HUDEP-2 (cell line): ENCODE results near the gene UGT1A9.

Source experiments
- DNase-seq, 76 experiments: peaks; one replicate each; lab custom pipeline; 2025; ENCODE audit not compliant: unreplicated experiment in 76 of 76; lab: John Stamatoyannopoulos, UW

The UGT1A9 gene

DNA sequence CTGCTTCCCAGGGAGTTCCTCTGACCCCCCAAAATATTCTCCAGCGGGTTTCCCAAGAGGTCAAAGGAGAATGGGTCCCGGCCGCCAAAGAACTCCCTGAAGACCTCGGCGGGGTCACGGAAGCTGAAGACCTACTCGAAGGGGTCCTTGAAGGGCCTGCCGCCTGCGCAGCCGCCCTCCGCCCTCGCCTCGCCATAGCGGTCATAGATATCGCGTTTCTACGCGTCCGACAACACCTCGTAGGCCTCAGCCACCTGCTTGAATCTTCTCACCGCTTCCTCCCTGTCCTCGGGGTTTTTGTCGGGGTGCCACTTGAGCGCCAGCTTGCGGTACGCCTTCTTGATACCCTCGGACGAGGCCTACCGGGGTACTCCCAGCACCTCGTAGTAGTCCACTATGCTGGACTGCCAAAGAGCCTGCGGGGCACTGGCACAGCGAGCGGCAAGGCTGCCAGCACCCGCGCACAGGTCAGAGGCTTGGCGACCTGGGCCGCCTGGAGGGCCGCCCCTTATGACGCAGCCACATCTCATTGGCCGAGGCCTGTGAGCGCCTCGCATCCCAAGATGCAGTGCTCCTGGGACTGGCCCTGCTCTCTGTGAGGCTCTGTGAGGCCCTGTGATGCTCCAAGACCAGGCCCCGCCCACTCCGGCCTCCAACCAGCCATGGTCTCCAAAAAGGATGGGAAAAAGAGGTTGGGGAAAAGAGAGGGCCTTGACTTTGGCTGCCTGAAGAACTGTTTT, 83.3 kb downstream of the UGT1A9 start:
- DNase-seq, result no peak

DNA sequence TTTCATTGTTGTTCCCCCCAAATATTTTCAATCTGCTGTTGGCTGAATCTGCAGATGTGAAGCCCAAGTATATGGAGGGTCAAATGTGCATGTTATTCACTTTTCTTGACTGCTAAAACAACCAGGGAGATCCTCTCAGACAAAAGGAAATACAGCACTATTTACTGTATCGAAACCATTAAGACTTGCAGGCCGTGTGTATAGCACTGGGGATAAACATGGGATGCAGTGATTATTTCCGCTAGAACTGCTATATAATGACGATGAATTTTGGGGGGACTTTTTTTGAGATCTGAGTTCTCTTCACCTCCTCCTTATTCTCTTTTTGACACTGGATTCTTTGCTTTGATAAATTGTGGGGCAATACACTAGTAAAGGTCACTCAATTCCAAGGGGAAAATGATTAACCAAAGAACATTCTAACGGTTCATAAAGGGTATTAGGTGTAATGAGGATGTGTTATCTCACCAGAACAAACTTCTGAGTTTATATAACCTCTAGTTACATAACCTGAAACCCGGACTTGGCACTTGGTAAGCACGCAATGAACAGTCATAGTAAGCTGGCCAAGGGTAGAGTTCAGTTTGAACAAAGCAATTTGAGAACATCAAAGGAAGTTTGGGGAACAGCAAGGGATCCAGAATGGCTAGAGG, 84.9 kb downstream of the UGT1A9 start:
- DNase-seq, result no peak

GRCh38 chr2:233758141-233758540, 86.4 kb downstream of the UGT1A9 start:
- no peak for DNase-seq

DNA sequence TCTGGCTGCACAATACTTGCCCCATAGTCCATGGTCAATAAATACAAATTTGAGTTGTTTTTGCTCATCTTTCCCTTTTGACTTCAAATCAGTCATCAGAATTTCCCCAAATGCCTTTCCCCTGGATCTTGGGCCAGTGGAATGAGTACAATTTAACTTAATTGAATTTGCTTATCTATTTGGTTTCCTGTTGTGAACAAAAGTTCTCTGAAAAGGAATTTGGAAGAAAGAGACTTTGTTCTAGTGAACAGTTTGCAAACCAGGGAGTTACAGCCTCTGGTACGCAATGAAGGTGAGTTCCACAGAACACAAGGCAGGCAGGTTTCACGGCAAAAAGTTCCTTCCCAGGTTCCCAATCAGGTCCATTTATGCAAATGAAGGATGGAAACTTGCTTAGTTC, 87.2 kb downstream of the UGT1A9 start:
- DNase-seq, result no peak

DNA sequence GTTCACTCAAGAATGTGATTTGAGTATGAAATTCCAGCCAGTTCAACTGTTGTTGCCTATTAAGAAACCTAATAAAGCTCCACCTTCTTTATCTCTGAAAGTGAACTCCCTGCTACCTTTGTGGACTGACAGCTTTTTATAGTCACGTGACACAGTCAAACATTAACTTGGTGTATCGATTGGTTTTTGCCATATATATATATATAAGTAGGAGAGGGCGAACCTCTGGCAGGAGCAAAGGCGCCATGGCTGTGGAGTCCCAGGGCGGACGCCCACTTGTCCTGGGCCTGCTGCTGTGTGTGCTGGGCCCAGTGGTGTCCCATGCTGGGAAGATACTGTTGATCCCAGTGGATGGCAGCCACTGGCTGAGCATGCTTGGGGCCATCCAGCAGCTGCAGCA, 88.3 kb downstream of the UGT1A9 start, which contains the start of gene UGT1A1:
Gene UGT1A1 (plus strand): TSS at position 228 of the 400 bp plus-strand sequence. CDS start 18 bp downstream, at position 246.
- no peak for DNase-seq

GRCh38 chr2:233761040-233761769, 89.5 kb downstream of the UGT1A9 start:
- DNase-seq, result no peak

GRCh38 chr2:233764264-233764663, 92.6 kb downstream of the UGT1A9 start:
- DNase-seq, result no peak

DNA sequence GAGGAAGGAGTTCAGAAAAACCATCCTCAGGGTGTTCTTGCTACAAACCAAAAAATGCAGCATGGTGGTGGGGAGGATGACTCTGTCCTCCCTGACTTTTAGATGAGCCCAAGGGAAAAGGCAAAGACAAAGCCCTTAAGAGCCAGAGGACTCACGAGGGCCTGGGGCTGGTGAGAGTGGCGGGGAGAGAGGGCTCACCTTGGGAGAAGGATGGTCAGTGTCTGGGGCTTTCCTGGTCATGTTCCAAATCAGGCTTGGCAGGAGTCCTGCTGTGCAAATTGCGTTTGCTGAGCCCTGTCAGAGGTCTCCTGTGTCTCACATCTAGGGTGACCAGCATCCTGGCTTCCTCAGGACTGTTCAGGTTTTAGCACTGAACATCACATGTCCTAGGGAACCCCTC, 93.1 kb downstream of the UGT1A9 start:
- no peak for DNase-seq

- DNase-seq, result no peak
These were observed 94.7 kb downstream of the UGT1A9 start for GRCh38 chr2:233766416-233766815.

DNA sequence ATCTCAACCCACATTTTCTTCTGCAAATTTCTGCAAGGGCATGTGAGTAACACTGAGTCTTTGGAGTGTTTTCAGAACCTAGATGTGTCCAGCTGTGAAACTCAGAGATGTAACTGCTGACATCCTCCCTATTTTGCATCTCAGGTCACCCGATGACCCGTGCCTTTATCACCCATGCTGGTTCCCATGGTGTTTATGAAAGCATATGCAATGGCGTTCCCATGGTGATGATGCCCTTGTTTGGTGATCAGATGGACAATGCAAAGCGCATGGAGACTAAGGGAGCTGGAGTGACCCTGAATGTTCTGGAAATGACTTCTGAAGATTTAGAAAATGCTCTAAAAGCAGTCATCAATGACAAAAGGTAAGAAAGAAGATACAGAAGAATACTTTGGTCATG, 96.4 kb downstream of the UGT1A9 start:
- DNase-seq, result no peak

- DNase-seq, result no peak
These were observed 97.6 kb downstream of the UGT1A9 start for GRCh38 chr2:233769260-233769659.

DNA sequence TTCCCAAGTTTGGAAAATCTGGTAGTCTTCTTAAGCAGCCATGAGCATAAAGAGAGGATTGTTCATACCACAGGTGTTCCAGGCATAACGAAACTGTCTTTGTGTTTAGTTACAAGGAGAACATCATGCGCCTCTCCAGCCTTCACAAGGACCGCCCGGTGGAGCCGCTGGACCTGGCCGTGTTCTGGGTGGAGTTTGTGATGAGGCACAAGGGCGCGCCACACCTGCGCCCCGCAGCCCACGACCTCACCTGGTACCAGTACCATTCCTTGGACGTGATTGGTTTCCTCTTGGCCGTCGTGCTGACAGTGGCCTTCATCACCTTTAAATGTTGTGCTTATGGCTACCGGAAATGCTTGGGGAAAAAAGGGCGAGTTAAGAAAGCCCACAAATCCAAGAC, 100.5 kb downstream of the UGT1A9 start:
- no peak for DNase-seq

- DNase-seq, result no peak
These were observed 100.9 kb downstream of the UGT1A9 start for GRCh38 chr2:233772583-233772982.

DNA sequence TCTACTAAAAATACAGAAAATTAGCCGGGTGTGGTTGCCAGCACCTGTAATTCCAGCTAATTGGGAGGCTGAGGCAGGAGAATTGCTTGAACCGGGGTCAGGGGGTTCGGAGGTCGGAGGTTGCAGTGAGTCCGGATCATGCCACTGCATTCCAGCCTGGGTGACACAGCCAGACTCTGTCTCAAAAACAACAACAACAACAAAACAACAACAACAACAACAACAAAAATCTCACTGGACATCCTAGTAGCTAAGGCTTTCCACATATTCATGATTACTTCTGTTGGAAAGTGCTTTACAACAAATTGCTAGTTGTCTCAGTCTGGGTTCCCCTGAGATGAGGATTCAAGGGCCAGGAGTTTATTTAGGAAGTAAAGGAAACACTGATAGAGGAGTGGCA, 102.2 kb downstream of the UGT1A9 start:
- no peak for DNase-seq

DNA sequence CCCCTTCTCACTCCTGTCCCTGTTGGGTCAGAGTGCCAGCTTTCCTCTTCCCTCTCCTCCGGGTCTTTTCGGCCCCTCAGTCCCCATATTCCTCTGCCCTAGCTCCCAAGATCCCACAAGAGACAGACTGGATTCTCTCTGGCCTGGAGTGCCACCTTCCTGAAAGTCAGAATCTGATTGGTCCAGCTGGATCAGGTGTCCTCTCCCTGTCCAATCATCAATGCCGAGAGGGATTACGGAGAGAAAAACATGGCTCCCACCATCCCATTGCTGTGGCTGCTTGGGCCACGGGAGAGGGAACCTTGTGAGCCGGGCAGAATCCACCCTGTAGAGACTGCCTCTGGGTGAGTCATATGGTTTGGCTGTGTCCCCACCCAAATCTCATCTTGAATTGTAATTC, 103.7 kb downstream of the UGT1A9 start:
- DNase-seq, result no peak

DNA sequence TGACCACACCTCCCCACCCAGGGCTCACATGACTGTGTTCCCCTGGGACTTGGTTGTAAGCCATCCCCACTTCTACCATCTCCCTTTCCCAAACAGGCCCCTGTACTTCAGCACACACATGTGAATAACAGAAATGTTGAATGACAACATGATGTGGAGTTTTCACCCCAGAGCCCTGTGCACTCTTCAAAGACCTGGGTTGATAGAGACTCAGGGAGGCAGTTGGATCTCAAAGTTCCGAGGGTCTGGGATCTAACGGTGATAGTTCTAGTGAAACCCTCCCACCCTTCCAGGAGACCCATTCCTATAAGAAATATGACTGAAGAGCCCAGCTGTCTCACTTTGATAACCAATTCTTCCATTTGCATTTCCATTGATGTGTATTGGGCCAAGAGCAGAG, 106.3 kb downstream of the UGT1A9 start, which contains the start of gene MROH2A:
Gene MROH2A (plus strand): TSS at position 301 of the 400 bp plus-strand sequence. CDS start 1,029 bp downstream, outside the sequence.
- DNase-seq, result no peak

DNA sequence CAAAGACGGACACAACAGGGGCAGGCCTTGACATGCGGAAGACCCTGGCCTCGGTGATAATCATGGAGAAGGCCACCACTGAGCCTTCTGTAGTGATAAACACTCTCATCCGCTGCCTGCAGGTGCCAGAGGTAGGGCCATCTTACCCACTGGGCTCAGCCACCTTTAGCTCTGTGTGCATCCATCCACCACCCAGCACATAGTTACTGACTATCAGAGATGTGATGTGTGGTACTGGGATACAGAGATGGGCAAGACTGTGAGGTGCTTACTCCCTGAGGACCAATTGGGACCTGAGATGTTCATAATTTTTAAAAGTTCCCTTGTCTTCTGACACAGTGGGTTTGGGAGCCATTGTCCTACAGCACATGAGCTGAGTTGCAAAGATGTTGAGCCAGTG, 108.0 kb downstream of the UGT1A9 start:
- DNase-seq, result no peak

GRCh38 chr2:233780771-233781170, 109.1 kb downstream of the UGT1A9 start:
- DNase-seq, result no peak

- no peak for DNase-seq
These were observed 117.9 kb downstream of the UGT1A9 start for GRCh38 chr2:233789554-233789953.

GRCh38 chr2:233791151-233791882, 119.6 kb downstream of the UGT1A9 start:
- no peak for DNase-seq

- DNase-seq, result no peak
These were observed 120.2 kb downstream of the UGT1A9 start for GRCh38 chr2:233791883-233792329.
